Suprapubic skin (tissue), 3 donors: Measurements from ENCODE around the gene SETBP1.

Experiments
- EP300 ChIP-seq: sonication (generic); formaldehyde crosslinking; IDR thresholded peaks from one replicate; pipeline ENCODE4 v1.6.1; 2017; ENCODE audit warnings: antibody characterized with exemption
- POLR2A ChIP-seq, 2 donors: fragments of 450-650 bp; IDR thresholded peaks; one replicate each; pipeline ENCODE4 v1.6.1; 2017; ENCODE audit warnings: antibody characterized with exemption in 2 of 2, mild to moderate bottlenecking in 2 of 2, moderate library complexity in 2 of 2
- TF ChIP-seq, protein P1 (sequence below), 2 donors: fragments of 200-600 bp in 1 of 2; fragments of 450-650 bp in 1 of 2; sonication (generic) in 1 of 2; IDR thresholded peaks; one replicate each; pipeline ENCODE4 v1.5.1; 2016 to 2019; ENCODE audit warnings: antibody characterized with exemption in 2 of 2, mild to moderate bottlenecking in 1 of 2, moderate library complexity in 1 of 2

DNA sequence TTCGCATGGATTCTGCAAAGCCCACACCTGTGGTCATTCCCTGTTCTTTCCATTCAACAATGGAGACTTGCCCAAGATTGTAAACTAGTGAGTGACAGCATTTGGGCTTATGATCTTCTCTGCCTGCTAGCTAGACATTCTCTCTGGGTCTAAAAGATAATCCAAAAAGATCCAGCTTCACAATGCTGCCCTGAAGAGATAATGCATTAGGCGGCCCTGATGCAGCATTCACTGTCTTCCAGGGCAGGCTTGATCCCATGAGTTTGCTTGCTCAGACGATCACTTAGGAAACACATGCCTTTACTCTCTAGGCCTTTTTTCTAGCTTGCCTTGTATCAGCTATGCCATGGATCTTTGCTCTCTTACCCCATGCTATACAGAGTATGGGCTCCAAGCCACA lies 196.1 kb downstream of the SETBP1 start:
- TF ChIP-seq, protein P1, sequence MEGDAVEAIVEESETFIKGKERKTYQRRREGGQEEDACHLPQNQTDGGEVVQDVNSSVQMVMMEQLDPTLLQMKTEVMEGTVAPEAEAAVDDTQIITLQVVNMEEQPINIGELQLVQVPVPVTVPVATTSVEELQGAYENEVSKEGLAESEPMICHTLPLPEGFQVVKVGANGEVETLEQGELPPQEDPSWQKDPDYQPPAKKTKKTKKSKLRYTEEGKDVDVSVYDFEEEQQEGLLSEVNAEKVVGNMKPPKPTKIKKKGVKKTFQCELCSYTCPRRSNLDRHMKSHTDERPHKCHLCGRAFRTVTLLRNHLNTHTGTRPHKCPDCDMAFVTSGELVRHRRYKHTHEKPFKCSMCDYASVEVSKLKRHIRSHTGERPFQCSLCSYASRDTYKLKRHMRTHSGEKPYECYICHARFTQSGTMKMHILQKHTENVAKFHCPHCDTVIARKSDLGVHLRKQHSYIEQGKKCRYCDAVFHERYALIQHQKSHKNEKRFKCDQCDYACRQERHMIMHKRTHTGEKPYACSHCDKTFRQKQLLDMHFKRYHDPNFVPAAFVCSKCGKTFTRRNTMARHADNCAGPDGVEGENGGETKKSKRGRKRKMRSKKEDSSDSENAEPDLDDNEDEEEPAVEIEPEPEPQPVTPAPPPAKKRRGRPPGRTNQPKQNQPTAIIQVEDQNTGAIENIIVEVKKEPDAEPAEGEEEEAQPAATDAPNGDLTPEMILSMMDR (IDR thresholded peaks at IDR 0.05): no peak
- TF ChIP-seq POLR2A (IDR thresholded peaks at IDR 0.05): no peak
- no peak for TF ChIP-seq EP300
